Activated CD4-positive, CD25-positive, alpha-beta regulatory T cell treated with anti-CD3 and anti-CD28 coated beads, Interleukin-2, amount 50 U/mL, for 72 hours (primary cell): ENCODE results near the gene HASPIN.

Source experiments
- DNase-seq: peaks from one replicate; pipeline ENCODE4 v3.0.0; 2021

HASPIN gene

DNA sequence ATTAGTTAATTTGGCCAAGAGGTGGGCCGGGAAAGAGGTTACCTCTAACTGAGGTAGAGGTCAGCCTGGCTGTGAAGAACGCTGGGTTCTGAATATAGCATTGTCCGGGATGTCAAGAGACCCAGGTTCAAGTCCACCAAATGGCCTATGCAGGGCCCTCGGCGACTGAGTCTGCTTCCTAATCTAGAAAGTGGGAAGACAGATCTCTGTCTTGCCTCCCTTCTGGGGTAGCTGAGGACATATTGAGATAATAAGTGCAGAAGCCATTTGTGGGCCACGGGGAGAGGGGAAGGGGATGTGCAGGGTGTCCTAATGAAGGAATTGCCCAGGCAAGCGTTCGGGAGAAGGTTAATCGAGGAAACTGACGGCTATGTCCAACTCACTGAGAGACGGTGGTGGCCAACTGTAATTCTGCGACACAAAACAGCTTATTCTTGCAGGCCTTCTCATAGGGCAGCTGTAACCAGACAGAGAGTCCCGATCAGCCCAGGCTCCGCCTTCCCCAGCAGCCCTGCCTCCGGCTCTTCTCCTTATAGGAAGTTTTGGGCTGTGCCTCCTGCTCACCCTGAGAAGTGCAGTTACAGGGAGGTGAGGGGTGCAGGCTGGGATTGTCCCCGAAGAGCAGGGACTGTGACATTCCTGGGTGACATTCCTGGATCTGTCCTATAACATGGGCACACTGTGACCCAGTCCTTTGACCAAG is 15.9 kb downstream of the HASPIN start:
- no peak for DNase-seq

DNA sequence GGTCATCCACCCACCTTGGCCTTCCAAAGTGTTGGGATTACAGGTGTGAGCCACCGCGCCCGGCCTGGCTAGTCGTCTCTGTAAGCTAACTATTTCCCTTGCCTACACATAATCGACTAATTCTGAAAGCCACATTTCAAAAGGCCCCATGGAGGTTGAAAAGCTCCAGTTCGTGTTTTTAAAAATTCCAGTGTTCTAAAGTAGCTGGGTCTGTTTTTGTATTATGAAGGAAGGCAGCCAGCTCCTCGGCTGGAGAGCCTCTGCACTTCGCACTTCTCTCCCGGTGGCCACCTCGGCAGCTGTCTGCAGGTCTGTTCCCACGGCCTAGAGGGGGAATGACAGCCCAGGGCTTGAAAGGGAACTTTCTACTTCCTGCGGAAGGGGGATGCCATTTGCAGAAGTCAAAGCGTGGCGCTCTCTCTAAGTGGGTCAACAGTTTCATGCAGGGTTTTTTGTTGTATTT is 16.9 kb downstream of the HASPIN start:
- DNase-seq = no peak

DNA sequence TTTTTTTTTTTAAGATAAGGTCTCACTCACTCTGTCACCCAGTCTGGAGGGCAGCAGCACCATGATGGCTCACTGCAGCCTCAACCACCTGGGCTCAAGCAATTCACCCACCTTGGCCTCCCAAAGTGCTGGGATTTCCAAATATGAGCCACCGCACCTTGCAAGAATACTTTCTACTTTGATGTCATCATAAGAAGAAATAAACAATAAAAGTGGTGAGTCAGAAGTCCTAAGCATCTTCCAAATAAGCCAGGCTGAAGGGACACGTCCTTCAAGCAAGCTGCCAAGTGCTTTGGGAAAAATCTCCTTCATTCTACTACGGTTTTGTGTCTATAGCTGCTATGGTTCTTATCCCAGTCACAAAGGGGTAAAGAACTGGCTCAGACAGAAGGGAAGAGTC is 20.3 kb downstream of the HASPIN start:
- no peak for DNase-seq

DNA sequence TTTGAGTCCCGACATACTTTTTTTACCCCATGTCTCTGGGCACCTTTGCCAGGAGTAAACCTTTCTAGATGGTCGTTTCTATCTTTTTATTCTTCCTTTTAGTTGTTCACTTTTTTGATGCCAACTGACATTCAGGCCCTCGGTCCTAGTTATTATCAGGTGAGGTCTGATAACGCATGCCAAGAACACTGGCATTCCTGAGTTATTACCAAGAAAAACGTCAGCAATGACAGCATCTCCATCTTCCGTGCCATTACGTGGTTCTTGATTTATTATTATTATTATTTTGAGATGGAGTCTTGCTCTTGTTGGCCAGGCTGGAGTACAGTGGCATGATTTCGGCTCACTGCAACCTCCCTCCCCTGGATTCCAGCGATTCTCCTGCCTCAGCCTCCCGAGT is 21.4 kb downstream of the HASPIN start:
- no peak for DNase-seq

DNA sequence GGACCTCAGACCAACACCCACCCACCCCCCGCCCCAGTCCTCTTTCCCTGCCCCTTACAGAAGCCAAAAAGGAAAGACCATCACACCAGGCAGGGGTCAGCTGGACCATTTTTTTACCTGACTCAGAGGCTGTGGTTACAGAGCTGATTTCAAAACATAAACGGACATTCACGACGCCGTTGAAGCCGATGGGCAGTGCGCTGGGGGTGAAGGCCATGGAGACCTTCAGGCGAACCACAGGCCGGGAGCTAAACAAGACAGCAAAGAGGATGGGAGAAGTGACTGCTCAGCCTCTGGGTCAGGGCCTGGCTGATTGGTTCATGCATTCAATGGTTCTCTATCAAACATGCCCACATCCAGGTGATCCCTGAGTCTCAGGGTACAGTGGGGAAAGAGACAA is 24.1 kb downstream of the HASPIN start:
- no peak for DNase-seq

DNA sequence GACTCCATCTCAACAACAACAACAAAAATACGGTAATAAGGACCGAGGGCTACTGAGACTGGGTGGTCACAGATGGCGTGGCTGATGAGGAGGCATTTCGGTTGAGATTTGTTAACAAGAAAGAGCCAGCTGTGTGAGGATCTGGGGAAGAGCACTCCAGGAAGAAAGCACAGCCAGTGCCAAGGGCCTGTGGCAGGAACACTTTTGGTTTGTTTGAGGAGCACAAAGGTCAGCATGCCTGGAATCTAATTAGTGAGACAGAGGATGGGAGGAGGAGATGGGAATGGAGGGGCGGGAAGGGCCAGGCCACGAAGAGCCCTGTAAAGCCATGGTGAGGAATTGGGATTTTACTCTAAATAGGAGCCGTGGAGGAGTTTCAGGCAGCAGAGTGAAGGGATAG is 24.9 kb downstream of the HASPIN start:
- no peak for DNase-seq

DNA sequence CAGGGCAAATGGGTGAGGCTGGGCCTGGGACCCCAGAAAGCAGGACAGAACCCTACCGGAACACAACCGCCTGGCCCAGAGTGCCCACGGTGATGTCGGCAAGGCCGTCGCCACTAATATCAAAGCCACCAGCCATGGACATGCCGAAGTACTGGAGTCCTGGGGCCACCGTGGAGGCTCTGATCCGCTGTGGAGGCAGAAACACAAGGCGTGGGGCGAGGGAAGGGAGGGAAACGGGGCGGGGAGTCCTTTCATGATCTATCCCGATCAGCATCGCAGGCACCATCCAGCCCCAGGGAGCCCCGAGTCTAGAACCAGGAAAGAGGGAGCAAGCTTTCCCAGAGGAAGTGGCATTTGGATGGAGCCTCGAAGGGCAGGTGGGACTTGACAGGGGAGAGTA is 26.6 kb downstream of the HASPIN start:
- DNase-seq = no peak

DNA sequence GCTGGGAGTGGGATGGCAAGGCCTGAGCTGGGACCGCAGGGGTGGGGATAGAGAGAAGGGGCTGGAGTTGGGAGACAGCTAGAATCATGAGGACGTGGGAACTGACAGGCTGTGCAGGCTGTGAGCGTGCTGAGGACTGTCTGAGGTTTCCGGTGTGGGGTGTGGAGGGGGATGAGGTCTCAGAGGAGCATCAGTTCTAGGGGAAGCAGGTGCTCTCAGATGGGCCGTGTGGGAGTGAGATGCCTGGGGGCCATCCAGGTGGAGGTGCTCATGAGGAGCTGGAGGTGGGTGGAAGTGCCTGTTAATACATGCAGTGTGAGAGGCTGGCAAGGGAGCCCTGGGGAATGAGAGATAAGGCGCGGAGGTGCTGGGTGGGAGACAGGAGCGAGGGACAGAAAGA is 27.2 kb downstream of the HASPIN start:
- no peak for DNase-seq

DNA sequence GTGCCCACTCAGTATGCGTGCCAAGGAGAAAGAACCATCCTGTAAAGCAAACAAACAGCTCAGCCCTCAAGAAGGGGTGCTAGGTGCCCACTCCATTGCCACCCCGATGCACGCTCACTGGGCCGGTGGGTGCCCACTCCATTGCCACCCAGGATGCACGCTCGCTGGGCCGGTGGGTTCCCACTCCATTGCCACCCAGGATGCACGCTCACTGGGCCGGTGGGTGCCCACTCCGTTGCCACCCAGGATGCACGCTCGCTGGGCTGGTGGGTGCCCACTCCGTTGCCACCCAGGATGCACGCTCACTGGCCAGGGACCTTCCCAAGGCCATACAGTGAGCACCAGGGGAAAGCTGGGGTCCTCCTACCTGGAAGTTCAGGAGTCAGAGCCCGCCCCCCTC is 28.1 kb downstream of the HASPIN start:
- DNase-seq = no peak

DNA sequence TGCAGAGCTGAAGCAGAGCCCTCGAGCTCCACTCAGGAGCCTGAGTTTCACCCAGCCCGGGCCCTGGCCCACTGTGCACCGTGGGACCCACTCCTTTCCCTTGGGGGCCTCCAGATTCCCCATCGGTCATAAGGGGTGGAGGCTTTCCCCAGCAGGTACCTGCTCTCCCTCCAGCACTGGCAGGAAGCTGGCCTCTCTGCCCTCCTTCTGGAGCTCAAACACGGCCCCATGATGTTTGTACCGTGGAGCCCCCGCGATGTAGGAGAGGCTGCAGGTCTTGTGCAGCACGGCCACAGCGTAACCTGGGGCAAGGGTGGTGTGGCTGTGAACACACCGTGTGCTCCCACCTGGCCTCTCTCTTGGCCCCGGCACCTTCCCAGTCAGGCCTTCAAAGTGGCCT is 29.9 kb downstream of the HASPIN start:
- no peak for DNase-seq

DNA sequence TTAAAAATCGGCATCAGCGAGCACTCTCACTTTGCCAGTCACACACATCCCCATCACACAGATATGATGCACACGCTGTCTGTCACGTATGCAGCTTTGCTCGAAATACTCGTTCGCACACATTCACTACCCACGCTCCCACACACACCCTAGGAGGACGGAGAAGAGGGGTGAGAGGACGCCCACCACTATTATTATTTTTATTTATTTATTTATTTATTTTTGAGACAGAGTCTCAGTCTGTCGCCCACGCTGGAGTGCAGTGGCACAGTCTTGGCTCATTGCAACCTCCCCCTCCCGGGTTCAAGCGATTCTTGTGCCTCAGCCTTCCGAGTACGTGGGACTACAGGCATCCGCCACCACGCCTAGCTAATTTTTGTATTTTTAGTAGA is 30.4 kb downstream of the HASPIN start:
- no peak for DNase-seq

DNA sequence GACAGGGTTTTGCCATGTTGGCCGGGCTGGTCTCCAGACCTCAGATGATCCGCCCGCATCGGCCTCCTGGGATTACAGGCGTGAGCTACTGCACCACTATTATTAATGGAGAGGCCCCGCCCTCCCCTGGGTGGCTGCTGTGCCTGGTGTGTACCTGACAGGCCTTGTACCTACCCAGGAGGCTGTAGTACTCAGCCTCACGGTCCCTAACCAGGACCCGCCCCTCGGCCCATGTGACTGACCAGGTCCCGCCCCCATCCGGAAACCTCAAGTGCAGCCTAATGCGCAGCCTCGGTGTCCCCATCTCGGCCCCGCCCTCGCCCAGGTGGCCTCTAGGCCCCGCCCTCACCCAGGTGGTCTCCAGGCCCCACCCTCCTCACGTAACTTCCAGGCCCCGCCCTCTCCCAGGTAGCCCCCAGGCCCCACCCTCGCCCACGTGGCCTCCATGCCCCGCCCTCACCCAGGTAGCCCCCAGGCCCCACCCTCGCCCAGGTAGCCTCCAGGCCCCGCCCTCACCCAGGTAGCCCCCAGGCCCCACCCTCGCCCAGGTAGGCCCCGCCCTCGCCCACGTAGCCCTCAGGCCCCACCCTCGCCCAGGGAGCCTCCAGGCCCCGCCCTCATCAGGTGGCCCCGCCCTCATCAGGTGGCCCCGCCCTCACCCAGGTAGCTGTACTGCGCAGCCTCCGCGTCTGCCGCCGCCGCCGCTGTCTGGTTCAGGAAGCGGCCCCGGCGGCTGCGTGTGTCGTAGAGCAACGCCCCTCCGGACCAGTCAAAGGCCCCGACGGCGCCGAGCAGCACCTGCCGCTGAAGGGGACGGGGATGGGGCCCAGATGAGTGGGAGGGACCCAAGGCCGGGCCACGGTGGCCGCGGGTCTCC is 31.0 kb downstream of the HASPIN start:
- peak; percentile 71 for DNase-seq

DNA sequence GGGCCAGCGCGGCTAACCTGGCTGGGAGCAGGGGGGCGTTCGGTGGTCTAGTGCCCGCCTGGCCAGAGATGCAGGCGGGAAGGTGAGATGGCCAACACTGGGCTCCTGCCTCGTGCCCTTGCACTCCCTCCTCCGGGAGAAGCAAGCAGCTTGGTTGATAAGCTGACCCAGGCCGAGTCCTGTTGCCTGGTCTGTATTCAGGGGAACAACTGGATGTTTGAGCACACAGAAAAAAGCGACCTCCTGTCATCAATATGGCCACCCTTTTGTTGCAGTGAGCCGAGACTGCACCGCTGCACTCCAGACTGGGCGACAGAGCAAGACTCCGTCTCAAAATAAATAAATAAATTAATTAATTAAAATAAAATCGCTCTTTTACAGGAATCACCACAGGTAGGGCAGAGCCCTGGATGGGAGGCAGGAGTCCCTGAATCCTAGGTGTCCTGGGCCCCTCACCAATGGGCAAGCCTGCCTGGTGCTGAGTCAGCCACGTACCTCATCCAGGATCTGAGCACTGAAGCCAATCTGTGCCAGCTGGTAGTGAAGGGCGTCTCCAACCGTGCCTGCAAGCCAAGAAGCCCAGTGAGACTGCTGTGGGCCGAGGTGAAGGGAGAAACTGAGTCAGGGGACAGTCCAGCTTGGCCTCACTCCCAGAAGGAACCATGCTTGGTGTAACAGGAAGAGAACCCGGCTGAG is 31.8 kb downstream of the HASPIN start:
- DNase-seq = no peak

DNA sequence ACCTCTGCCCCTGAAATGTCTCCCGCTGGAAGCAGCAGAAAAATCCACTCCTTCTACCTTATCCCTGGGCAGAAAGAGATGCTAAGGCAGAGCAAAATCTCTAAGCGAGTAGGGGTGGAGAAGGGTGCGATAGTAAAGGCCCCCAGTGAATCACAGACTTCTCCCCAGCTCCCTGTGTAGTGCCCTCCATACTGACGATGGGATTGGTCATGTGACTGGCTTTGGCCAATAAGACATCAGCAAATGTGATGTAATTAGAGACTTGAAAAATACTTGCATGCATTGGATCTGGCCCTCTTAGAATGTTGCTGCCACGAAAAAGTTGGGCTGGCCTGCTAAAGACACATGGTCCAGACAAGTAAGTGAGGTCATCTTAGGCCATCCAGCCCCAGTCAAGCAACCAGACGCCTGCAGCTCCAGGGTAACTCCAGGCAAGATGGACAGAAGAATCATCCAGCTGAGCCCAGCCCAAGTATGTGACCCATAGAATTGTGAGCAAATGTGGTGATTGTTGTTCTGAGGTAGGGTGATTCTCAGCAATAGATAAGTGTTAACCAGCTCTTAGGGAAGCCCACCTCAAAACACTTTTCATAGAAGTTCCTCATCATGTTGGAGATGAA is 36.0 kb downstream of the HASPIN start:
- no peak for DNase-seq

DNA sequence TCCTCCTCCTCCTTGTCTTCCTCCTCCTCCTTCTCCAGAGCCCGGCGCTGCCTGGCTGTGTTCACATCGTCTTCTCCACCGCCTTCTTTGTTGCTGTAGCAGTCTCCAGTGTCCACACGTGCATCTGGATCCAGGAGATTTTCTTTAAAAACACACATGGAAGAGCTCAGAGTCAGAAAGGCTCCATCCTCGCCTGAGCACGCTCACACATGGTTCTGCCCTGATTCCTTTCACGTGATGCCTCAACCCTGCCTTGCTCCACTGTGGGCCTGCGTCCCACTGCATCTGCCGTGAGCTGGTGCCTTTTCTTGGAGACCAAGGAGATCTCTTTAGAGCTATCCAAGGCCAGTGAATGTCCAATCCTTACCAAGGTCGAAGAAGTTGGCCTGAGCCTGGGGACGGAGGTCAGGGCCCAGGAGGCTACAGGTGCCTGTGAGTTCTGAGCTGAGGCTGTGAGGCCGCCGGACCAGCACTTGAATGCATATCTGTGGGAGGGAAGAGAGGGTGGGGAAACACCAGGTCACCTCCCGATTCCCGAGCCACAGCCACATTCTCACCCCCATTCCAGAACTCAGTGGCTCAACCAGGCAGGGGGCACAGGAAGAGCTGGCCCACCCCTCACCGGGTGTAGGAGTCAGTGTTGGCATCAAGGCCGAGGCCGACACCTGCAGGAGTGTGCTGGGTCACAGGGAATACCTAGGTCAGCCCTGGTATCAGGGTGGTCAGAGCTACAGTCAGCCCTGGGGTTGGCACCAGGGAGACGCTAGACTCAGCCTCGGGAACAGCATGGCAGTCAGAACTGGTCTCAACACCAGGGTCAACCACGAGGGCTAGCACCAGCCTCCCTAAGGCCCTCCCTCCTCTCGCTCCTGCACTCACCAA is 37.6 kb downstream of the HASPIN start:
- DNase-seq = no peak

DNA sequence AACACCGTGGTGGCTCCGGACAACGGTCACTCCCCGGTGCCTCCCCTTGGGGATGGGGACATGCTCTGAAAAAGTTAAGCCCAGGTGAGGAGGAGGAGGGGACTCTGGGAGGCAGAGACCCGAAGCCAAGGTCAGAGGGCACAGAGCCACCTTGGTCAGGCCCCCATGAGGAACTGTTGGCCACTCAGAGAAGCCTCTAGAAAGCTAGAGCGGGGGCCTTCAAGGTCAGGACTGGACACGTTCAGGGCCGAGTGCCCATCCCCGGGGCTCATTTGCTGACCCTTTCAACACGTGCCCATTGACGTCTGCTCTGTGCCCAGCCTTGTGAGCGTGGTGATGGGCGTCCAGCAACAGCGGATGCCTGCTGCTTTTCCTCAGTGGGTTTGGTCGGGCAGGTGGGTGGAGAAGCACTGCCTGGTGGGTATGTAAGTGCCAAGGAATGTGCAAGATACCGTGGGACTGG is 38.2 kb downstream of the HASPIN start:
- DNase-seq = no peak

DNA sequence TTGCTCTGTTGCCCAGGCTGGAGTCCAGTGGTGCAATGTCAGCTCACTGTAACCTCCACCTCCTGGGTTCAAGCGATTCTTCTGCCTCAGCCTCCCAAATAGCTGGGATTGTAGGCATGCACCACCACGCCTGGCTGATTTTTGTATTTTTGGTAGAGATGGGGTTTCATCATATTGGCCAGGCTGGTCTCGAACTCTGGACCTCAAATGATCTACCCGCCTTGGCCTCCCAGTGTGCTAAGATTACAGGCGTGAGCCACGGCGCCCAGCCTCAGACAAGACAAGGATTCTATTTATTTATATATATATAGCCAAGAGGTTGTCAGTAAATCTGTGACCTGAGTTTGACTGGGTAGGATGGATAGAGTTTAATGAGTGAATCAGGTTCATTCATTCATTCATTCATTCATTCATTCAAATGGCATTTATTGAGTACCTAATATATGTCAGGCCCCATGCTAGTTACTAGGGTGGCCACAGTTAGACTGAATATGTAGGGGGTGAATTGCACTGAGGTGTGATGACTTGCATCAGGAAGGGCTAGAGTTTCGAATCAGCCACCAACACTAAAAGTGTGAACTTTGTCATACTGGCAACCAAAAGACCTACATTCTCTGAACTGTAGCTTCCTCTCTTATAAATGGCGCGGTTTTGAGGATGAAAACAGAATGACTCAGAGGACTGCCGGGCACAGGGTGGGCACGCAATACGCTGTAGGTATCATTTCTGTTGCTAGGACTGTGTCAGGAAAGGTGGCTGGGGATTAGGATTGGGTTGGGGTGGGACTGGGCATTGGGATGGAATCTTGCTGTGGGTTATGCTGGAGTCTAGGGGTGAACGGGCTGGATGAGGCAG is 39.4 kb downstream of the HASPIN start:
- no peak for DNase-seq

DNA sequence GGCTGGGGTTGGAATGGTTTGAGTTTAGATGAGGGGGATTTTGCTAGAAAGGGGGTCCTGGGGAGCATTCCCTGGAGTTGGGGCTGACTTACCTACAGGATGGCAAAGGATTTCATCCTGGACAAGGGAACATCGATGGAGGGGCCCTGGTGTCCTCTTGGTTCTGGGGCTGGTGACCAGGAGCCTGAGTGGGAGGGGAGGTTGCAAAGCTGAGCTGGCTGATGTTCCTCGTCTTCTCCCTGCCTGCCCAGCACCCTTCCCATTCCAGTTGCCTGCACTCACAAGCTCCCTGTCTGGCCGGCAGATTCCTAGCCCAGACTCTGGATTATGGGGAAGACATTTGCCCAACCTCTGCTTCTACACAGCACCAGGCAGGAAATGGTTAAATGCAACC is 40.1 kb downstream of the HASPIN start:
- DNase-seq = no peak

DNA sequence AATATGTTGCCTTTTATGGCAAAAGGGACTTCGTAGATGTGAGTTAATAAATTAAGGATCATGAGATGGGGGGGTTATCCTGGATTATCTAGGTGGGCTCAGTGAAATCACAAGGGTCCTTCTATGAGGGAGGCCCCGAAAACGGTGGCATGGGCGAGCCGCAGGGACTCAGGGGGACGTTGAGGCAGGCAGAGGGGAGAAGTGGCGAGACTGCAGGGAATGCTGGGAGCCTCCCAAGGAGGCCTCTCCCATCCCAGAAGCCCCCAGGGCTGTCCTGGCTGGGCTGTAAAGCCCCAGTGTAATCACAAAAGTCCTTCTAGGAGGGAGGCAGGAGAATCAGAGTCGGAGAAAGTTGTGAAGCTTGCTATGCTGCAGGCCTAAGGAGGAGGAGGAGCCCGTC is 42.3 kb downstream of the HASPIN start:
- DNase-seq = no peak

DNA sequence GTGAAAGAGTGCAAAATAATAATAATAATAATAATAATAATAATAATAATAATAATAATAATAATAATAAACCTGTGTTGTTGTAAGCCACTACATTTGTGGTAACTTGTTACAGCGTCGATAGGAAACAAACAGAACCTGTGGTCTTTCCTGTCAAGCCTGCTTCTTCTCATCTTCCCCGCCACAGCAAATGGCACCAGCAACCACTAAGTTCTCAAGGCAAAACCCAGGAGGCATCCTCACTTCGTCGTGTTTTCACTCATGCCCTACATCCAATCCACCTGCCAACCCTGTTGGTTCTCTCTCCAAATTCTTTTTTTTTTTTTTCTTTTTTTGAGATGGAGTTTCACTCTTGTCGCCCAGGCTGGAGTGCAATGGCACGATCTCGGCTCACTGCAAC is 43.1 kb downstream of the HASPIN start:
- no peak for DNase-seq

DNA sequence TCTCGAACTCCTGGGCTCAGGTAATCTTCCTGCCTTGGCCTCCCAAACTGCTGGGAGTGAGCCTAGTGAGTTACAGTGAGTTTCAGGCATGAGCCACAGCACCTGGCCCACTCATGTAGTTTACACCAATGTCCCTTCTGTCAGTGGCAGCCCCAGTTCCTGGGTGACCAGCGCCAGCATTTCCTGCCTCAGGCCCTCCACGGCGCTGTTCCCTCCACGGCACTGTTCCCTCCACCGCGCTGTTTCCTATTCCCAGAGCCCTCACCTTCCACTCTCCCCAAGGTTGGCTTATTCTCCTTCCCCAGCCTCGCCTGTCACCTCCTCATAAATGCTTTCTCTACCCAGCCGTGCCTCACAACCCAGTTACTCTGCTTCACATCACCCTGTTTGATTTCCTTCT is 44.6 kb downstream of the HASPIN start:
- no peak for DNase-seq
